Keratinocyte (primary cell): ENCODE results near the gene DGKZ. TPM values are rescaled to one million over a fixed set of nuclear protein-coding genes. Genes with fewer than 3 reads are reported as not detected.

Experiments
- DNase-seq: peaks from one replicate; pipeline ENCODE4 v3.0.0-alpha.2; 2011; ENCODE audit warnings: low read depth, missing footprints, low spot score
- FAIRE-seq: peaks from 2 replicates; lab custom pipeline; 2011; peaks lifted over from hg19 to GRCh38; lab: Jason Lieb, UNC
- H2AFZ ChIP-seq: 2 replicates; pipeline ENCODE4 v1.6.0; 2012; ENCODE audit warnings: low read length, control low read depth, inconsistent platforms; ENCODE audit not compliant: control insufficient read depth
- H3K27ac ChIP-seq: 2 replicates; pipeline ENCODE4 v1.5.1; 2011; ENCODE audit warnings: low read length; ENCODE audit not compliant: control insufficient read depth, insufficient read depth
- H3K27me3 ChIP-seq: 3 replicates; pipeline ENCODE4 v1.6.0; 2011; ENCODE audit warnings: low read length; ENCODE audit not compliant: control insufficient read depth, insufficient read depth; ENCODE audit errors: extremely low read depth
- H3K36me3 ChIP-seq, 2 experiments: 2 replicates in 1 of 2; 3 replicates in 1 of 2; pipeline ENCODE4 v1.5.1; 2011; ENCODE audit warnings: low read length in 2 of 2, mild to moderate bottlenecking in 1 of 2; ENCODE audit not compliant: control insufficient read depth in 2 of 2, insufficient read depth in 2 of 2; ENCODE audit errors: extremely low read depth in 1 of 2
- H3K4me1 ChIP-seq: 3 replicates; pipeline ENCODE4 v1.5.1; 2011; ENCODE audit warnings: low read length; ENCODE audit not compliant: control insufficient read depth, insufficient read depth; ENCODE audit errors: extremely low read depth
- H3K4me2 ChIP-seq: 3 replicates; pipeline ENCODE4 v1.6.0; 2011; ENCODE audit warnings: low read depth, low read length; ENCODE audit not compliant: control insufficient read depth, insufficient read depth; ENCODE audit errors: extremely low read depth
- H3K4me3 ChIP-seq, 3 experiments: fragments of 200-600 bp in 1 of 3; sonication (generic) in 1 of 3; 2 replicates in 2 of 3; 3 replicates in 1 of 3; pipeline ENCODE4 v1.5.1; 2011 to 2016; ENCODE audit warnings: low read length in 3 of 3, mild to moderate bottlenecking in 3 of 3, control low read depth in 2 of 3, inconsistent platforms in 1 of 3, low read depth in 1 of 3, mixed read lengths in 1 of 3, mixed run types in 1 of 3, moderate library complexity in 1 of 3; ENCODE audit not compliant: control insufficient read depth in 2 of 3, insufficient read depth in 2 of 3; ENCODE audit errors: extremely low read depth in 1 of 3
- H3K79me2 ChIP-seq: 2 replicates; pipeline ENCODE4 v1.6.0; 2012; ENCODE audit warnings: low read length; ENCODE audit not compliant: control insufficient read depth, insufficient read depth
- H3K9ac ChIP-seq: 3 replicates; pipeline ENCODE4 v1.6.0; 2011; ENCODE audit warnings: low read length; ENCODE audit not compliant: control insufficient read depth, insufficient read depth; ENCODE audit errors: extremely low read depth
- H3K9me1 ChIP-seq: 3 replicates; pipeline ENCODE4 v1.6.0; 2011; ENCODE audit warnings: low read length; ENCODE audit not compliant: control insufficient read depth, insufficient read depth; ENCODE audit errors: extremely low read depth
- H3K9me3 ChIP-seq: 2 replicates; pipeline ENCODE4 v1.5.1; 2012; ENCODE audit warnings: low read depth, low read length; ENCODE audit not compliant: control insufficient read depth
- H4K20me1 ChIP-seq: 3 replicates; pipeline ENCODE4 v1.6.0; 2011; ENCODE audit warnings: low read length; ENCODE audit not compliant: control insufficient read depth, insufficient read depth; ENCODE audit errors: extremely low read depth
- EZH2 ChIP-seq: IDR thresholded peaks from one replicate; pipeline ENCODE4 v1.6.1; 2012; ENCODE audit warnings: inconsistent platforms, mild to moderate bottlenecking, low read length, moderate library complexity
- dilution Hi-C: fragments of 300-500 bp; cut with MboI; formaldehyde crosslinking; loops from one replicate; pipeline ENCODE4 v1.7.0; 2020; ENCODE audit warnings: low sequenced_read_pairs; ENCODE audit not compliant: extremely low pct_ligation_motif_present
- polyA plus RNA-seq, 5 experiments: library from polyadenylated mRNA; depleted of rRNA in 3 of 5; stranded (reverse) in 3 of 5; stranded (forward) in 1 of 5; unstranded in 1 of 5; fragments of >200 nt; gene quantifications; 1 replicate in 1 of 5; 2 replicates in 3 of 5; 3 replicates in 1 of 5; pipeline versions ENCODE4 v1.2.1 to v1.2.3, GENCODE V29; 2011 to 2012; ENCODE audit warnings: missing spikeins in 2 of 5, low read depth in 1 of 5, low replicate concordance in 1 of 5
- small RNA-seq, 3 experiments: library from RNA; depleted of rRNA; stranded (forward); fragments of <200 nt; gene quantifications; one replicate each; pipeline ENCODE3, GENCODE V24; 2012; ENCODE audit warnings: low read depth in 3 of 3, low replicate concordance in 1 of 3; ENCODE audit not compliant: insufficient read length in 3 of 3
- TF ChIP-seq, protein P1 (sequence below), 3 experiments: IDR thresholded peaks in 1 of 3; conservative IDR thresholded peaks in 1 of 3; optimal IDR thresholded peaks in 1 of 3; 2 replicates in 2 of 3; 3 replicates in 1 of 3; pipeline versions ENCODE3 to v1.5.1; 2011; ENCODE audit warnings: low read length in 3 of 3, mild to moderate bottlenecking in 3 of 3, moderate library complexity in 2 of 3, control low read depth in 1 of 3, inconsistent platforms in 1 of 3; ENCODE audit not compliant: insufficient read depth in 2 of 3; ENCODE audit errors: extremely low read depth in 1 of 3

Gene DGKZ
- polyA plus RNA-seq, 1 donor (not counting 4 experiments of a cell fraction or from before 2014, with no cell fraction given), result 23.3 TPM

- H3K9ac ChIP-seq, result no peak overlapping the region
- H2AFZ ChIP-seq, result no peak overlapping the region
- H3K27ac ChIP-seq, result no peak overlapping the region
- H3K4me3 ChIP-seq, result no peak overlapping the region
- no peaks in the 10 kb centered on the region for H3K27me3 ChIP-seq
- no peak for TF ChIP-seq EZH2
- TF ChIP-seq, protein P1, sequence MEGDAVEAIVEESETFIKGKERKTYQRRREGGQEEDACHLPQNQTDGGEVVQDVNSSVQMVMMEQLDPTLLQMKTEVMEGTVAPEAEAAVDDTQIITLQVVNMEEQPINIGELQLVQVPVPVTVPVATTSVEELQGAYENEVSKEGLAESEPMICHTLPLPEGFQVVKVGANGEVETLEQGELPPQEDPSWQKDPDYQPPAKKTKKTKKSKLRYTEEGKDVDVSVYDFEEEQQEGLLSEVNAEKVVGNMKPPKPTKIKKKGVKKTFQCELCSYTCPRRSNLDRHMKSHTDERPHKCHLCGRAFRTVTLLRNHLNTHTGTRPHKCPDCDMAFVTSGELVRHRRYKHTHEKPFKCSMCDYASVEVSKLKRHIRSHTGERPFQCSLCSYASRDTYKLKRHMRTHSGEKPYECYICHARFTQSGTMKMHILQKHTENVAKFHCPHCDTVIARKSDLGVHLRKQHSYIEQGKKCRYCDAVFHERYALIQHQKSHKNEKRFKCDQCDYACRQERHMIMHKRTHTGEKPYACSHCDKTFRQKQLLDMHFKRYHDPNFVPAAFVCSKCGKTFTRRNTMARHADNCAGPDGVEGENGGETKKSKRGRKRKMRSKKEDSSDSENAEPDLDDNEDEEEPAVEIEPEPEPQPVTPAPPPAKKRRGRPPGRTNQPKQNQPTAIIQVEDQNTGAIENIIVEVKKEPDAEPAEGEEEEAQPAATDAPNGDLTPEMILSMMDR (optimal IDR thresholded peaks at IDR 0.05 in 1 of 3, IDR thresholded peaks at IDR 0.05 in 1 of 3, conservative IDR thresholded peaks at IDR 0.05 in 1 of 3; ENCODE audit: extremely low read depth in 1 of 3, insufficient read depth in 2 of 3, low read length in 3 of 3), result no peak
- DNase-seq, result no peak
- peaks cover 5 to 9% of the 10 kb centered on the region in 2 experiments for H3K36me3 ChIP-seq
- H4K20me1 ChIP-seq, result no peaks in the 10 kb centered on the region
- H3K79me2 ChIP-seq, result no peaks in the 10 kb centered on the region
- FAIRE-seq, result no peak
- dilution Hi-C loops, result no loop called here
- no peaks in the 10 kb centered on the region for H3K9me3 ChIP-seq
- H3K4me2 ChIP-seq, result no peak overlapping the region
- no peaks in the 10 kb centered on the region for H3K9me1 ChIP-seq
- peaks cover 5% of the 10 kb centered on the region for H3K4me1 ChIP-seq
Measured at GRCh38 chr11:46427364-46427763, 80.1 kb downstream of the DGKZ start.

GRCh38 chr11:46429717-46430116 lies 82.5 kb downstream of the DGKZ start:
- peaks cover 8 to 21% of the 10 kb centered on the region in 2 experiments for H3K36me3 ChIP-seq
- no peak overlapping the region for H3K27ac ChIP-seq
- no peak overlapping the region for H3K4me3 ChIP-seq
- peaks cover 5% of the 10 kb centered on the region for H3K4me1 ChIP-seq
- H3K27me3 ChIP-seq, result no peaks in the 10 kb centered on the region
- no peaks in the 10 kb centered on the region for H3K9me1 ChIP-seq
- dilution Hi-C loops, result no loop called here
- no peak for FAIRE-seq
- no peaks in the 10 kb centered on the region for H4K20me1 ChIP-seq
- no peak for TF ChIP-seq EZH2
- TF ChIP-seq, protein P1 (optimal IDR thresholded peaks at IDR 0.05 in 1 of 3, IDR thresholded peaks at IDR 0.05 in 1 of 3, conservative IDR thresholded peaks at IDR 0.05 in 1 of 3; ENCODE audit: extremely low read depth in 1 of 3, insufficient read depth in 2 of 3, low read length in 3 of 3), result no peak
- no peak overlapping the region for H3K9ac ChIP-seq
- no peak overlapping the region for H2AFZ ChIP-seq
- H3K79me2 ChIP-seq, result no peaks in the 10 kb centered on the region
- H3K9me3 ChIP-seq, result no peaks in the 10 kb centered on the region
- no peak for DNase-seq
- H3K4me2 ChIP-seq, result no peak overlapping the region

Small RNA genes lying within 50 kb of the gene (small RNA-seq; reads per million reads assigned to genes)
- gene MIR4688, result 0 reads per million in 3 experiments

Other genes starting within 250 kb of the DGKZ start
- 10.8 to 16.1 TPM (median 11.7 TPM) in 3 replicates for gene PHF21A, start 226.0 kb upstream of the DGKZ start, polyA plus RNA-seq
- gene CREB3L1, start 69.8 kb upstream of the DGKZ start, polyA plus RNA-seq, result 0.06 to 0.19 TPM in 2 of 3 replicates, not detected in the other
- 5.4 to 8.8 TPM (median 6.5 TPM) in 3 replicates for gene MDK, start 34.2 kb downstream of the DGKZ start, polyA plus RNA-seq
- gene CHRM4, start 44.3 kb downstream of the DGKZ start, polyA plus RNA-seq, result 0.06 TPM in 1 of 3 replicates, not detected in the others
- 8.6 to 15.2 TPM (median 10.5 TPM) in 3 replicates for gene AMBRA1, start 246.6 kb downstream of the DGKZ start, polyA plus RNA-seq